HG02763 (cell line): ENCODE measurements around the gene OSBPL10.

ENCODE experiments used
- ATAC-seq: cut with Tn5 transposase; IDR thresholded peaks from one replicate; pipeline ENCODE4 v1.9.1; 2021; ENCODE audit warnings: mild to moderate bottlenecking, moderate library complexity; ENCODE audit not compliant: unreplicated experiment

The OSBPL10 gene

GRCh38 chr3:31823184-31823583 is 157.9 kb downstream of the OSBPL10 start:
- no peak for ATAC-seq

DNA sequence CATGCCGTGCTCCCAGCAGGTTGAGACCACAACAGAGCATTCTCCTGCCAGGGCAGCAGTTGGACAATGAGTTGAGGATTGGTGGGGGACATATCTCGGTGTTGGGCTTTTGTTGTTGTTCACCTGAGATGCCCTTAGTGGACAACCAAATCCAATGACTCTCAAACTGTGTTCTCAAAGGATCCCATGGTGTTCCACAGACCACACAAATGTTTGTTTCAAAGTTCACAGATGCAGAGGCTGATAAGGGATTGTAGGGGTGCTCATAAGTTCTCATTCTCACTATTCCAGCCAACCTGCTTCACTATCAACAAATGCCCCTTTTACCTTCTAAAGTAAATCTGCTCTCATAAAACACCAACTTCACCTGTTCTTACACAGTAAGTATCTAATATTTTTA is 159.9 kb downstream of the OSBPL10 start:
- ATAC-seq = no peak

- ATAC-seq = no peak
Observed at GRCh38 chr3:31819441-31819840, 161.6 kb downstream of the OSBPL10 start.

GRCh38 chr3:31817411-31817966 is 163.6 kb downstream of the OSBPL10 start:
- no peak for ATAC-seq

- ATAC-seq = no peak
Observed at GRCh38 chr3:31815631-31816440, 165.2 kb downstream of the OSBPL10 start.

DNA sequence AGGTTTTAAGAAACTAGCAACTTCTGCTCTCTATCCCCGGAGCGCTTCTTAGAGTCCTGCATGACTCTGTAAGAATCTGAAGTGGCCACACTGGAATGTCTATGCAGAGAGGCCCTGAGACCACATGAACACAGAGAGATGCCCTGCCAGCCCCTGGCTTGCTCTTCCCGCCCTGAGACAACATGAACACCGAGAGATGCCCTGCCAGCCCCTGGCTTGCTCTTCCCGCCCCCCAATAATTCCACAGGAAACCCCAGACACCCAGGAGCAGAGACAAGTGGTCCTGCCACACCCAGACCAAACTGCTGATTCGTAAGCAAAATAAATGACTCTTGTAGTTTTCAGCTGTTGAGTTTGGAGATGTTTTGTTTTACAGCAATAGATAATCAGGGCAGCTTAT is 166.1 kb downstream of the OSBPL10 start:
- ATAC-seq = no peak

- ATAC-seq = no peak
Observed at GRCh38 chr3:31813686-31814085, 167.4 kb downstream of the OSBPL10 start.

- no peak for ATAC-seq
Observed at GRCh38 chr3:31813197-31813596, 167.9 kb downstream of the OSBPL10 start.

DNA sequence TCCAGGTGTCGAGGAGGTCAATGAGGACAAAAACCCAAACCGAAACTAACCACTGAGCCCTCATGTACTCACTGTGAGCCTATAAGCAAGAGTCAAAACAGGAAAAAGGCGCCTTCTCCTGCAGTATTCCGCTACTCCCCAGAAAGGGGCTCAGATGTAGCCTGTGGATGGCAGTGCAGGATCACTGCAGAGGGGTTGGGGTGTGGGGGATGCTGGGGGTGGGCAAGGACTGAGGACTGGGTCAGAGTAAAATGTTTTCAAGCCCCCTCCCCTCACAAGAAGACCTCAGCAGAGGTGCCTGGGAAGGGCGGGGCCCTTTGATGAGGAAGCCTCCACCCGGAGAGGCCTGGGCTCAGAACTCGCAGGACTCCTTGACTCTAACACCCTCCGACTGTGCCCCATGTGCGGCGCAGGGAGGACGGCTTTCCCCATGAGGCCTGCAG is 170.1 kb downstream of the OSBPL10 start:
- no peak for ATAC-seq

GRCh38 chr3:31808143-31808720 is 172.8 kb downstream of the OSBPL10 start:
- no peak for ATAC-seq

DNA sequence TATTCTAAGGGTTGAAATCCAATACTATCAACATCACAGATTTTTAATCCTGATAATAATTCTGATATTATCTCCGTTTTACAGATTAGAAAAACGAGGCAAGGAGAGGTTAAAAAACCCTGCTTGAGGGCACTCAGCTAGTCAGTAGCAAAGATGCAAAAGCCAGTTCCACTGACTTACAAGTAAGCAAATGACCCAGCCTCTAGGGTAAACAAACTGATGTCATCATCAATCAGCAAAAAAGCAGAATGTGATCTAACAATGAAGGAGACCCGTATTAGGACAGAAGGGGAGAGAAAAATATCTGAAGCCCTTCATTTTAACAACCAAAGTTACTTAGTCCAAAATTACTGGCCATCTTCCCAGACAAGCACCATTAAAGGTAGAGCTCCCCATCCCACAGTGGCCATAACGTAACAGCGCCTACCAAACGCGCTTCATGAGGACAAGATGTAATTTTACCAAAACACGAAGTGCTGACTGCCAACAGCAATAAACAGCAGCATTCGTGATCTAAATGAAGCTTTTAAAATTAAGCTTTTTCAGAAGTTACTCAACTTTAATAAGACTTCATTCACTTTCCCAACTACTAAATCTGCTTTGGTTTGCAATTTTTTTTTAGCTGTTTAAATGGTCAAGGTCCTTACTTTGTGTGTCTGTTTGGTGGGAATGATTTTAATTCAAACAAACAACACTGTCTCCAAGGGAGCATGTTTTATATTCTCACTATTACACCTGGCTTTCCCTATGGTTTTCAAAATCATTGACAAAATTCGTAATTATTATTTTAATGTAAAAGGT is 176.6 kb downstream of the OSBPL10 start:
- ATAC-seq = no peak

- ATAC-seq = no peak
Observed at GRCh38 chr3:31802981-31803740, 177.9 kb downstream of the OSBPL10 start.

DNA sequence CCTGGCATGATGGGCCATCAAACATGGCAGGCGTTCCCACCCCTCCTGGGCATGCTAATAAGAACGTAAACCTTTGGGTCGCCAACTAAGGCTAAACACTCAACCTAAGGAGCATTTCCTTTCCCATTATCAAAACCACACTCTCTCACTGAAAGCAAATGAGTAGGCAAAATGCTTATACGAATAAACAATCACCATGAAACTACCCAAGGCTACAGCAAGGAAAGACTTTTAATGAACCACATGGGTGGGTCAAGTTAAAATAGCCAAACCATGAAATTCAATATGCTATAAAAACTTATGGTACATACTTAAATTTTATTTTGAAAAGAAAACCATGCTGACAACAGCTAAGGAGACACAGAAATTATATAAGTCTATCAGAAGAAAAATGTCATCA is 180.6 kb downstream of the OSBPL10 start:
- ATAC-seq = no peak

GRCh38 chr3:31798840-31799239 is 182.2 kb downstream of the OSBPL10 start:
- ATAC-seq = no peak

DNA sequence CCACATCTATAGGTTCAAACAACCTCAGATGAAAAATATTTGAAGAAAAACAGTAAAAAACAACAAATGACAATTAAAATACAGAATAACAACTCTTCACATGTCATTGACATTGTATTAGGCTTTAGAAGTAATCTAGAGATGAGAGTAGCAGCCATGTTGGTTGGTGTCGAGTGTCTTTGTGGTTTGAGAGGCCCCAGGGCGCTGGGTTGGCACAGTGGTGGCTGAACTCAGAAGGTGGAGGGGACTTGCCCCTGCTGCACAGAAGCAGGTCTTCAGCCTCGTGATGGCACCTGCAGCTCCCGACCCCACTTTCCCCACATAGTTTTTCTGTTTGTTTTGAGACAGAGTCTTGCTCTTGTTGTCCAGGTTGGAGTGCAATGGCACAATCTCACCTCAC is 187.2 kb downstream of the OSBPL10 start:
- no peak for ATAC-seq

- ATAC-seq = no peak
Observed at GRCh38 chr3:31791090-31791430, 190.0 kb downstream of the OSBPL10 start.

GRCh38 chr3:31790193-31791089 is 190.6 kb downstream of the OSBPL10 start:
- ATAC-seq = no peak

DNA sequence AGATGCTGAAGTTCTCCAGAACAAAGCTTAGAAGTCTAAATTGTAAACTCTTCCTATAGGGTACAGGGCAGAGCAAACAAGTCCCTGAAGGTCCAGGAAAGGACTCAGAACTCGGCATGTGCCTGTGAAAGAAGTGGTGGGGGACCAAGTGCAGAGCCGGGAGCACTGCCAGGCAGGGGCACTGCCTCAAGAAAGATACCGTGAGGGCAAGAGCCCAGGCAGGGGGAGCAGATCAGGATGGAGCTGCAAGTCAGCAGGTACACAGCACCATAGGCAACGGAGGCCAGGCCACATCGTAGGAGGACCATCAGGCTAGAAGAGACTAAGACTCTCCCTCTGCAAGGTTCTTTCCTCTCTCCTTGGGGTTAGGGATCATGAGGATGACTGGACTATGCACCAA is 191.6 kb downstream of the OSBPL10 start:
- no peak for ATAC-seq

GRCh38 chr3:31785734-31786133 is 195.3 kb downstream of the OSBPL10 start:
- no peak for ATAC-seq

GRCh38 chr3:31785286-31785685 is 195.8 kb downstream of the OSBPL10 start:
- no peak for ATAC-seq
